ENCODE data around the gene NEK5.

DNA sequence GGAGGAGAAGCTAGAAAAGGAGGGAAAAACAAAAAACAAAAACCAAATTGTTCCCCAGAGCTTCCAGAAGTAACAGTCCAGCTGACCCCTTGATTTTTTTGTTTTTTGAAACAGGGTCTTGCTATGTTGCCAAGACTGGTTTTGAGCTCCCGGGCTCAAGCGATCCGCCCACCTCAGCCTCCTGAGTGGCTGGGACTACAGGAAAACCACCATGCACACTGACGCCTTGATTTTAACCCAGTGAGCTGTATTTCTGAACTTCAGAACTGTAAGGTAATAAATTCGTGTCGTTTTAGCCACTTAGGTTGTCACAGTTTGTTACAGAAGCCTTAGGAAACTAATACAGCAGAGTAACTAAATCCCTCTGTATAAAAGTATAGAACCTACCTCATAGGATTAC is 31.6 kb upstream of the NEK5 start:
- TF ChIP-seq CTCF (IDR thresholded peaks at IDR 0.05 in 4 of 5, conservative IDR thresholded peaks at IDR 0.05 in 1 of 5) = no peak
- no peak for TF ChIP-seq POLR2A (IDR thresholded peaks at IDR 0.05)

Measured in gastrocnemius medialis (tissue), 4 donors.